WTC11 (cell line): ENCODE data around the gene NUDT6. TPM values are rescaled to one million over a fixed set of nuclear protein-coding genes. Genes with fewer than 3 reads are reported as not detected.

ENCODE experiments used
- ATAC-seq: fragments of 200-7000 bp; cut with Tn5 transposase; 2 replicates; pipeline ENCODE4 v1.10.0; 2021; ENCODE audit warnings: mild to moderate bottlenecking, moderate library complexity
- CTCF ChIA-PET: fragments of 300-600 bp; sonication (Branson Sonifier 250); formaldehyde crosslinking; loops from one replicate; lab custom pipeline; 2021; ENCODE audit warnings: antibody characterized with exemption; lab: Charles Lee
- POLR2A ChIA-PET: fragments of 350-600 bp; sonication (Branson Sonifier 250); formaldehyde crosslinking; loops from one replicate; lab custom pipeline; 2021; ENCODE audit warnings: antibody characterized with exemption; lab: Charles Lee
- DNase-seq: peaks from one replicate; pipeline ENCODE4 v3.0.0; 2021; ENCODE audit warnings: low spot score
- H3K27ac Mint-ChIP-seq: 2 replicates; pipeline ENCODE4 v1.8.0; 2021; ENCODE audit warnings: mixed read lengths
- H3K27me3 Mint-ChIP-seq: 2 replicates; pipeline ENCODE4 v1.8.0; 2021; ENCODE audit warnings: low read depth, mild to moderate bottlenecking, moderate library complexity, mixed read lengths
- H3K36me3 Mint-ChIP-seq: 2 replicates; pipeline ENCODE4 v1.8.0; 2021; ENCODE audit warnings: mixed read lengths
- H3K4me1 Mint-ChIP-seq: 2 replicates; pipeline ENCODE4 v1.8.0; 2022; ENCODE audit warnings: mixed read lengths
- H3K4me3 Mint-ChIP-seq: 2 replicates; pipeline ENCODE4 v1.8.0; 2021; ENCODE audit warnings: mild to moderate bottlenecking, moderate library complexity, mixed read lengths
- H3K9me3 Mint-ChIP-seq: 2 replicates; pipeline ENCODE4 v1.8.0; 2021; ENCODE audit warnings: mixed read lengths
- ELF4 ChIP-seq: sonication (generic); formaldehyde crosslinking; IDR thresholded peaks from 2 replicates; pipeline ENCODE4 v1.8.1; 2022; ENCODE audit warnings: low read depth, mild to moderate bottlenecking, moderate library complexity, missing genetic modification reagents
- HMGA2 ChIP-seq: fragments of 250-450 bp; sonication (Bioruptor Pico); IDR thresholded peaks from 2 replicates; pipeline ENCODE4 v1.4.0; 2021; ENCODE audit warnings: mild to moderate bottlenecking, moderate library complexity
- NFYB ChIP-seq: sonication (generic); formaldehyde crosslinking; conservative IDR thresholded peaks from 2 replicates; pipeline ENCODE4 v1.8.0; 2022; ENCODE audit warnings: low read depth, missing genetic modification reagents
- SOX15 ChIP-seq: fragments of 250-450 bp; sonication (Bioruptor Pico); IDR thresholded peaks from 2 replicates; pipeline ENCODE4 v1.9.0; 2021; ENCODE audit warnings: mild to moderate bottlenecking
- SP1 ChIP-seq: sonication (generic); formaldehyde crosslinking; conservative IDR thresholded peaks from 2 replicates; pipeline ENCODE4 v1.8.1; 2022; ENCODE audit warnings: missing genetic modification reagents
- TCF7 ChIP-seq: sonication (generic); formaldehyde crosslinking; IDR thresholded peaks from 2 replicates; pipeline ENCODE4 v1.8.0; 2022; ENCODE audit warnings: mild to moderate bottlenecking, low read depth, missing genetic modification reagents, moderate library complexity
- ZNF138 ChIP-seq: sonication (generic); formaldehyde crosslinking; conservative IDR thresholded peaks from 2 replicates; pipeline ENCODE4 v1.8.1; 2022; ENCODE audit warnings: mild to moderate bottlenecking, moderate library complexity, missing genetic modification reagents
- ZNF317 ChIP-seq: sonication (generic); formaldehyde crosslinking; IDR thresholded peaks from 2 replicates; pipeline ENCODE4 v1.8.1; 2023; ENCODE audit warnings: low read depth, mild to moderate bottlenecking, moderate library complexity, missing genetic modification reagents, borderline replicate concordance
- total RNA-seq: library from RNA; stranded (reverse); gene quantifications from 3 replicates; pipeline ENCODE4 v1.2.3, GENCODE V29; 2021
- TF ChIP-seq, protein P1 (sequence below): sonication (generic); formaldehyde crosslinking; IDR thresholded peaks from 2 replicates; pipeline ENCODE4 v1.8.1; 2022; ENCODE audit warnings: low read depth, mild to moderate bottlenecking, moderate library complexity, missing genetic modification reagents, borderline replicate concordance
- TF ChIP-seq, protein P2 (sequence below): sonication (generic); formaldehyde crosslinking; IDR thresholded peaks from 2 replicates; pipeline ENCODE4 v1.8.0; 2022; ENCODE audit warnings: mild to moderate bottlenecking, missing genetic modification reagents
- TF ChIP-seq, protein P3 (sequence below): sonication (generic); formaldehyde crosslinking; IDR thresholded peaks from 2 replicates; pipeline ENCODE4 v1.8.0; 2022; ENCODE audit warnings: mild to moderate bottlenecking, missing genetic modification reagents
- TF ChIP-seq, protein P4 (sequence below): sonication (generic); formaldehyde crosslinking; conservative IDR thresholded peaks from 2 replicates; pipeline ENCODE4 v1.8.1; 2022; ENCODE audit warnings: mild to moderate bottlenecking, missing genetic modification reagents
- TF ChIP-seq, protein P5 (sequence below): sonication (generic); formaldehyde crosslinking; IDR thresholded peaks from 2 replicates; pipeline ENCODE4 v1.8.1; 2022; ENCODE audit warnings: low read depth, missing genetic modification reagents, borderline replicate concordance
- TF ChIP-seq, protein P6 (sequence below): sonication (generic); formaldehyde crosslinking; IDR thresholded peaks from 2 replicates; pipeline ENCODE4 v1.8.1; 2023; ENCODE audit warnings: mild to moderate bottlenecking, missing genetic modification reagents, moderate library complexity
- TF ChIP-seq, protein P7 (sequence below): fragments of 250-450 bp; sonication (Bioruptor Pico); IDR thresholded peaks from 2 replicates; pipeline ENCODE4 v1.9.0; 2021; ENCODE audit warnings: mild to moderate bottlenecking, borderline replicate concordance
- TF ChIP-seq, protein P8 (sequence below): sonication (generic); formaldehyde crosslinking; IDR thresholded peaks from 2 replicates; pipeline ENCODE4 v1.8.0; 2023; ENCODE audit warnings: missing genetic modification reagents

NUDT6 gene
- total RNA-seq, 1 experiment from 2014 or later, result 8.4 TPM

DNA sequence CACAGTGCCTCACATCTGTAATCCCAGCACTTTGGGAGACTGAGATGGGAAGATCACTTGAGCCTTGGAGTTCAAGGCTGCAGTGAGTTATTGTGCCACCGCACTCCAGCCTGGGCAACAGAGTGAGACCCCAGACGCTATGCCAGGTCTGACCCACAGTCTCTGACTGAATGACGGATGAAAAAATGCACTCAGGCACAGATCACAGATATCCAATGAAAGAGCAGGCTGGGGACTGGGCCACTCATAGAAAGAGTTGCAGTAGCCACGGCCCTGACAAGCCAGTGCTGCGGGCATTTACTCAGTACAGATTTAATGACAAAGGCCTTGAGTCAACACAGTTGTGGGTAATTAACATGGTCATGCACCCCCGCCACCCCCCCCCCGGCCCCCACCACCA, 22.7 kb downstream of the NUDT6 start (continued):
- TF ChIP-seq, protein P1, sequence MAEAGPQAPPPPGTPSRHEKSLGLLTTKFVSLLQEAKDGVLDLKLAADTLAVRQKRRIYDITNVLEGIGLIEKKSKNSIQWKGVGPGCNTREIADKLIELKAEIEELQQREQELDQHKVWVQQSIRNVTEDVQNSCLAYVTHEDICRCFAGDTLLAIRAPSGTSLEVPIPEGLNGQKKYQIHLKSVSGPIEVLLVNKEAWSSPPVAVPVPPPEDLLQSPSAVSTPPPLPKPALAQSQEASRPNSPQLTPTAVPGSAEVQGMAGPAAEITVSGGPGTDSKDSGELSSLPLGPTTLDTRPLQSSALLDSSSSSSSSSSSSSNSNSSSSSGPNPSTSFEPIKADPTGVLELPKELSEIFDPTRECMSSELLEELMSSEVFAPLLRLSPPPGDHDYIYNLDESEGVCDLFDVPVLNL (CRISPR knock-in tag), result no peak
- TF ChIP-seq NFYB, result no peak
- TF ChIP-seq, protein P2, sequence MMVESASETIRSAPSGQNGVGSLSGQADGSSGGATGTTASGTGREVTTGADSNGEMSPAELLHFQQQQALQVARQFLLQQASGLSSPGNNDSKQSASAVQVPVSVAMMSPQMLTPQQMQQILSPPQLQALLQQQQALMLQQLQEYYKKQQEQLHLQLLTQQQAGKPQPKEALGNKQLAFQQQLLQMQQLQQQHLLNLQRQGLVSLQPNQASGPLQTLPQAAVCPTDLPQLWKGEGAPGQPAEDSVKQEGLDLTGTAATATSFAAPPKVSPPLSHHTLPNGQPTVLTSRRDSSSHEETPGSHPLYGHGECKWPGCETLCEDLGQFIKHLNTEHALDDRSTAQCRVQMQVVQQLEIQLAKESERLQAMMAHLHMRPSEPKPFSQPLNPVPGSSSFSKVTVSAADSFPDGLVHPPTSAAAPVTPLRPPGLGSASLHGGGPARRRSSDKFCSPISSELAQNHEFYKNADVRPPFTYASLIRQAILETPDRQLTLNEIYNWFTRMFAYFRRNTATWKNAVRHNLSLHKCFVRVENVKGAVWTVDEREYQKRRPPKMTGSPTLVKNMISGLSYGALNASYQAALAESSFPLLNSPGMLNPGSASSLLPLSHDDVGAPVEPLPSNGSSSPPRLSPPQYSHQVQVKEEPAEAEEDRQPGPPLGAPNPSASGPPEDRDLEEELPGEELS (CRISPR knock-in tag), result no peak
- TF ChIP-seq TCF7 (CRISPR knock-in tag), result no peak
- no peak for TF ChIP-seq HMGA2 (CRISPR knock-in tag)
- TF ChIP-seq, protein P3, sequence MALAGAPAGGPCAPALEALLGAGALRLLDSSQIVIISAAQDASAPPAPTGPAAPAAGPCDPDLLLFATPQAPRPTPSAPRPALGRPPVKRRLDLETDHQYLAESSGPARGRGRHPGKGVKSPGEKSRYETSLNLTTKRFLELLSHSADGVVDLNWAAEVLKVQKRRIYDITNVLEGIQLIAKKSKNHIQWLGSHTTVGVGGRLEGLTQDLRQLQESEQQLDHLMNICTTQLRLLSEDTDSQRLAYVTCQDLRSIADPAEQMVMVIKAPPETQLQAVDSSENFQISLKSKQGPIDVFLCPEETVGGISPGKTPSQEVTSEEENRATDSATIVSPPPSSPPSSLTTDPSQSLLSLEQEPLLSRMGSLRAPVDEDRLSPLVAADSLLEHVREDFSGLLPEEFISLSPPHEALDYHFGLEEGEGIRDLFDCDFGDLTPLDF (CRISPR knock-in tag), result no peak
- TF ChIP-seq, protein P4, sequence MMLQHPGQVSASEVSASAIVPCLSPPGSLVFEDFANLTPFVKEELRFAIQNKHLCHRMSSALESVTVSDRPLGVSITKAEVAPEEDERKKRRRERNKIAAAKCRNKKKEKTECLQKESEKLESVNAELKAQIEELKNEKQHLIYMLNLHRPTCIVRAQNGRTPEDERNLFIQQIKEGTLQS (CRISPR knock-in tag), result no peak
- TF ChIP-seq ZNF317 (CRISPR knock-in tag), result no peak
- TF ChIP-seq ZNF138 (CRISPR knock-in tag), result no peak
- TF ChIP-seq, protein P5, sequence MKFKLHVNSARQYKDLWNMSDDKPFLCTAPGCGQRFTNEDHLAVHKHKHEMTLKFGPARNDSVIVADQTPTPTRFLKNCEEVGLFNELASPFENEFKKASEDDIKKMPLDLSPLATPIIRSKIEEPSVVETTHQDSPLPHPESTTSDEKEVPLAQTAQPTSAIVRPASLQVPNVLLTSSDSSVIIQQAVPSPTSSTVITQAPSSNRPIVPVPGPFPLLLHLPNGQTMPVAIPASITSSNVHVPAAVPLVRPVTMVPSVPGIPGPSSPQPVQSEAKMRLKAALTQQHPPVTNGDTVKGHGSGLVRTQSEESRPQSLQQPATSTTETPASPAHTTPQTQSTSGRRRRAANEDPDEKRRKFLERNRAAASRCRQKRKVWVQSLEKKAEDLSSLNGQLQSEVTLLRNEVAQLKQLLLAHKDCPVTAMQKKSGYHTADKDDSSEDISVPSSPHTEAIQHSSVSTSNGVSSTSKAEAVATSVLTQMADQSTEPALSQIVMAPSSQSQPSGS (CRISPR knock-in tag), result no peak
- no peak for TF ChIP-seq SP1 (CRISPR knock-in tag)

DNA sequence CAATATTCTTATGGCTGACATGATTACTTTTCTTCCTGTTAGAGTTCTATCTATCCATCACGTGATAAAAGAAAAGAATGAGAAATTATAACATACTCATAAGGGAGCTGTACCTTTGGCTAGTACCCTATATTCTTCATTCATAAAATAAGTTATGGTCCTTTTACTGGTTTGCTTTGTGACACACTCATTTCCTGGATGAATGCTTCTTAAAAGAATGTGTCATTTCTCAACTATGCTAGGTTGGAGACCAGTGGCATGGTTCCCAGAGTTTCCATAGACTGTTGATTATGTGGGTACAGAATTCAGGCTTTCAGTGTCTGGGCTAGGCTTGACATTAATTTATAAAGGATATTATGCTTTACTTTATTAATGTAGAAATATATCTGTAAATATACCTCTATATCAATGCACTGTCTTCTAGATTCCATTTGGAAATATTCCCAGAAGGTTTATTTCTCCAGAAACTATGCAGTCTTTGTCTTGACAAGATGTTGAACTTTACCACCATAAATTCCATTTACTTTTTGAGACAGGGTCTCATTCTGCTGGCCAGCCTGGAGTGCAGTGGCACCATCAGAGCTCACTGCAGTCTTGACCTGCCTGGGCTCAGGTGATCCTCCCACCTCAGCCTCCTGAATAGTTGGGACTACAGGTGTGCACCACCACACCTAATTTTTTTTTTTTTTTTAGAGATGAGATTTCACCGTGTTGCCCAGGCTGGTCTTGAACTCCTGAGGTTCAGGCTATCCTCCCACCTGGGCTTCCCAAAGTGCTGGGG, 23.8 kb downstream of the NUDT6 start:
- TF ChIP-seq, protein P6, sequence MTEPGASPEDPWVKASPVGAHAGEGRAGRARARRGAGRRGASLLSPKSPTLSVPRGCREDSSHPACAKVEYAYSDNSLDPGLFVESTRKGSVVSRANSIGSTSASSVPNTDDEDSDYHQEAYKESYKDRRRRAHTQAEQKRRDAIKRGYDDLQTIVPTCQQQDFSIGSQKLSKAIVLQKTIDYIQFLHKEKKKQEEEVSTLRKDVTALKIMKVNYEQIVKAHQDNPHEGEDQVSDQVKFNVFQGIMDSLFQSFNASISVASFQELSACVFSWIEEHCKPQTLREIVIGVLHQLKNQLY (CRISPR knock-in tag), result no peak
- no peak for TF ChIP-seq SOX15
- no peak for TF ChIP-seq ELF4 (CRISPR knock-in tag)
- TF ChIP-seq, protein P7, sequence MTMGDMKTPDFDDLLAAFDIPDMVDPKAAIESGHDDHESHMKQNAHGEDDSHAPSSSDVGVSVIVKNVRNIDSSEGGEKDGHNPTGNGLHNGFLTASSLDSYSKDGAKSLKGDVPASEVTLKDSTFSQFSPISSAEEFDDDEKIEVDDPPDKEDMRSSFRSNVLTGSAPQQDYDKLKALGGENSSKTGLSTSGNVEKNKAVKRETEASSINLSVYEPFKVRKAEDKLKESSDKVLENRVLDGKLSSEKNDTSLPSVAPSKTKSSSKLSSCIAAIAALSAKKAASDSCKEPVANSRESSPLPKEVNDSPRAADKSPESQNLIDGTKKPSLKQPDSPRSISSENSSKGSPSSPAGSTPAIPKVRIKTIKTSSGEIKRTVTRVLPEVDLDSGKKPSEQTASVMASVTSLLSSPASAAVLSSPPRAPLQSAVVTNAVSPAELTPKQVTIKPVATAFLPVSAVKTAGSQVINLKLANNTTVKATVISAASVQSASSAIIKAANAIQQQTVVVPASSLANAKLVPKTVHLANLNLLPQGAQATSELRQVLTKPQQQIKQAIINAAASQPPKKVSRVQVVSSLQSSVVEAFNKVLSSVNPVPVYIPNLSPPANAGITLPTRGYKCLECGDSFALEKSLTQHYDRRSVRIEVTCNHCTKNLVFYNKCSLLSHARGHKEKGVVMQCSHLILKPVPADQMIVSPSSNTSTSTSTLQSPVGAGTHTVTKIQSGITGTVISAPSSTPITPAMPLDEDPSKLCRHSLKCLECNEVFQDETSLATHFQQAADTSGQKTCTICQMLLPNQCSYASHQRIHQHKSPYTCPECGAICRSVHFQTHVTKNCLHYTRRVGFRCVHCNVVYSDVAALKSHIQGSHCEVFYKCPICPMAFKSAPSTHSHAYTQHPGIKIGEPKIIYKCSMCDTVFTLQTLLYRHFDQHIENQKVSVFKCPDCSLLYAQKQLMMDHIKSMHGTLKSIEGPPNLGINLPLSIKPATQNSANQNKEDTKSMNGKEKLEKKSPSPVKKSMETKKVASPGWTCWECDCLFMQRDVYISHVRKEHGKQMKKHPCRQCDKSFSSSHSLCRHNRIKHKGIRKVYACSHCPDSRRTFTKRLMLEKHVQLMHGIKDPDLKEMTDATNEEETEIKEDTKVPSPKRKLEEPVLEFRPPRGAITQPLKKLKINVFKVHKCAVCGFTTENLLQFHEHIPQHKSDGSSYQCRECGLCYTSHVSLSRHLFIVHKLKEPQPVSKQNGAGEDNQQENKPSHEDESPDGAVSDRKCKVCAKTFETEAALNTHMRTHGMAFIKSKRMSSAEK (CRISPR knock-in tag), result no peak
- TF ChIP-seq, protein P8, sequence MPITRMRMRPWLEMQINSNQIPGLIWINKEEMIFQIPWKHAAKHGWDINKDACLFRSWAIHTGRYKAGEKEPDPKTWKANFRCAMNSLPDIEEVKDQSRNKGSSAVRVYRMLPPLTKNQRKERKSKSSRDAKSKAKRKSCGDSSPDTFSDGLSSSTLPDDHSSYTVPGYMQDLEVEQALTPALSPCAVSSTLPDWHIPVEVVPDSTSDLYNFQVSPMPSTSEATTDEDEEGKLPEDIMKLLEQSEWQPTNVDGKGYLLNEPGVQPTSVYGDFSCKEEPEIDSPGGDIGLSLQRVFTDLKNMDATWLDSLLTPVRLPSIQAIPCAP (CRISPR knock-in tag), result no peak
- Mint-ChIP-seq H3K4me1 (peaks cover 20% of the 10 kb centered on the region), H3K27ac (no peak overlapping the region), H3K27me3 (no peaks in the 10 kb centered on the region), H3K36me3 (peaks cover 35% of the 10 kb centered on the region), H3K4me3 (no peak overlapping the region), H3K9me3 (peaks cover 11% of the 10 kb centered on the region)
- DNase-seq, result no peak
- no peak for ATAC-seq
- ChIA-PET POLR2A (interaction anchor here (0.6 kb wide), 1 partner anchor 146 kb away, joined by 3 read pairs; no protein-coding TSS in a partner anchor), CTCF (interaction anchor here (0.9 kb wide), 1 partner anchor 141 kb away, joined by 3 read pairs; no protein-coding TSS in a partner anchor)
